Colonic mucosa (tissue), 4 donors: ENCODE results near the gene JAKMIP1. TPM values are rescaled to one million over a fixed set of nuclear protein-coding genes. Genes with fewer than 3 reads are reported as not detected.

Experiments used
- DNase-seq: peaks from one replicate; pipeline ENCODE4 v3.0.0-alpha.2; 2020
- H3K27ac ChIP-seq: fragments of 200-600 bp; one replicate; pipeline ENCODE4 v1.8.0; 2021
- H3K27me3 ChIP-seq: fragments of 200-600 bp; one replicate; pipeline ENCODE4 v1.8.0; 2021
- H3K36me3 ChIP-seq: fragments of 200-600 bp; one replicate; pipeline ENCODE4 v1.8.0; 2021
- H3K4me1 ChIP-seq: fragments of 200-600 bp; one replicate; pipeline ENCODE4 v1.8.0; 2021; ENCODE audit warnings: mild to moderate bottlenecking
- H3K4me3 ChIP-seq: fragments of 200-600 bp; one replicate; pipeline ENCODE4 v1.8.0; 2021
- H3K9ac ChIP-seq, 2 donors: one replicate each; pipeline ENCODE4 v1.7.0; 2013; ENCODE audit warnings: control low read depth in 2 of 2, low read depth in 2 of 2, low read length in 2 of 2
- H3K9me3 ChIP-seq: fragments of 200-600 bp; one replicate; pipeline ENCODE4 v1.8.0; 2021
- intact Hi-C: fragments of 100-400 bp; cut with DNase I; formaldehyde crosslinking; loops from one replicate; pipeline ENCODE4 v1.14.1; 2022
- total RNA-seq, 2 donors: library from RNA; stranded (reverse); fragmentation: NEBNext Ultra II Directional in 1 of 2; extraction: Animal tissue kit (Norgen Biotek cat#: 25700) in 1 of 2; gene quantifications; one replicate each; pipeline ENCODE4 v1.2.1, GENCODE V29; 2021
- TF ChIP-seq, protein P1 (sequence below): fragments of 200-600 bp; IDR thresholded peaks from one replicate; pipeline ENCODE4 v1.8.0; 2022; ENCODE audit warnings: antibody characterized with exemption, mild to moderate bottlenecking
- donor health status: healthy.
- donor health status: DM: no; HTN: no; CAD: no.
- donor health status: DM: no; HTN: no; CAD: no.

Gene JAKMIP1
- total RNA-seq, 2 donors from 2014 or later = 0.19 to 0.42 TPM

DNA sequence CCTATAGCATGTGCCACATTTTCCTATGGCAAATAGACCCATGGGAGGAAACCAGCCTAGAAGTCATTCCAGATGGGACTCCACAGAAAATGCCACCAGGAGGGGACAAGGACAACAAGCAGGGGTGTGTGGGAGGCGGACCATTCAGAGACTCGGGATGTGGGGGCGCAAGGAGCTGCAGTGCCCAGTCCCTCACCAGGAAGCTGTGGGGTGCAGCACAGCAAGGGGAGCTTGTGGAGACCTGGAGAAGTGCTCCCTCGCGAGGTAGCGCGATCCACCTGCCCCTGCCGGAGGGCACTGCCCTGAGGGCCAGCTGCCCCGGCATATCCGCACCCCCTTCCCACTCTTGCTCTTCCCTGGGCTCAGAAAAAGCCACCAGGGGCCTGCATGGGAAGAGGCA lies 136.7 kb downstream of the JAKMIP1 start:
- Histone ChIP-seq H3K9ac (no peak overlapping the region), H3K36me3 (no peaks in the 10 kb centered on the region), H3K27me3 (no peaks in the 10 kb centered on the region), H3K4me1 (no peaks in the 10 kb centered on the region), H3K9me3 (no peaks in the 10 kb centered on the region), H3K27ac (no peak overlapping the region), H3K4me3 (no peak overlapping the region)
- intact Hi-C loops = no loop called here
- TF ChIP-seq, protein P1, sequence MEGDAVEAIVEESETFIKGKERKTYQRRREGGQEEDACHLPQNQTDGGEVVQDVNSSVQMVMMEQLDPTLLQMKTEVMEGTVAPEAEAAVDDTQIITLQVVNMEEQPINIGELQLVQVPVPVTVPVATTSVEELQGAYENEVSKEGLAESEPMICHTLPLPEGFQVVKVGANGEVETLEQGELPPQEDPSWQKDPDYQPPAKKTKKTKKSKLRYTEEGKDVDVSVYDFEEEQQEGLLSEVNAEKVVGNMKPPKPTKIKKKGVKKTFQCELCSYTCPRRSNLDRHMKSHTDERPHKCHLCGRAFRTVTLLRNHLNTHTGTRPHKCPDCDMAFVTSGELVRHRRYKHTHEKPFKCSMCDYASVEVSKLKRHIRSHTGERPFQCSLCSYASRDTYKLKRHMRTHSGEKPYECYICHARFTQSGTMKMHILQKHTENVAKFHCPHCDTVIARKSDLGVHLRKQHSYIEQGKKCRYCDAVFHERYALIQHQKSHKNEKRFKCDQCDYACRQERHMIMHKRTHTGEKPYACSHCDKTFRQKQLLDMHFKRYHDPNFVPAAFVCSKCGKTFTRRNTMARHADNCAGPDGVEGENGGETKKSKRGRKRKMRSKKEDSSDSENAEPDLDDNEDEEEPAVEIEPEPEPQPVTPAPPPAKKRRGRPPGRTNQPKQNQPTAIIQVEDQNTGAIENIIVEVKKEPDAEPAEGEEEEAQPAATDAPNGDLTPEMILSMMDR = no peak
- no peak for DNase-seq

DNA sequence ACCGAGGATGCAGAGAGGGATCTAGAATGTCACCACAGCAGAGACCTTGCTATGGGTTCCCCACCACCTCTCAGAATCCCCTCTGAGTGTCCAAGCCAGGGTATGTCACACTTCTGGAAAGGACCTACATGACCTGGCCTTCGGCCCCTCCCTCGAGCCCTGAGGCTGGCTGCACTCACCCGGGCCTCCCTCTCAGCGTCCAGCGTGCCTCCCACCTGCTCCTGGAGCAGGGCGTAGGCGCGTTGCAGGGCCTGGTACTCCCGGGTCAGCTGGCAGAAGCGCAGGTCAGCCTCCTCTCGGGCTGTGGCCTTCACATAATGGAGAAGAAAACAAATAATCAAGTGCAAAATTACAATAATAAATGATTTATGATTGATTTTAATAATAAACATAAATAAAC lies 138.2 kb downstream of the JAKMIP1 start:
- no peak for DNase-seq
- Histone ChIP-seq H3K27me3 (no peaks in the 10 kb centered on the region), H3K27ac (no peak overlapping the region), H3K4me1 (no peaks in the 10 kb centered on the region), H3K4me3 (no peak overlapping the region), H3K9ac (no peak overlapping the region), H3K9me3 (no peaks in the 10 kb centered on the region), H3K36me3 (no peaks in the 10 kb centered on the region)
- TF ChIP-seq, protein P1 = no peak
- intact Hi-C loops = no loop called here

DNA sequence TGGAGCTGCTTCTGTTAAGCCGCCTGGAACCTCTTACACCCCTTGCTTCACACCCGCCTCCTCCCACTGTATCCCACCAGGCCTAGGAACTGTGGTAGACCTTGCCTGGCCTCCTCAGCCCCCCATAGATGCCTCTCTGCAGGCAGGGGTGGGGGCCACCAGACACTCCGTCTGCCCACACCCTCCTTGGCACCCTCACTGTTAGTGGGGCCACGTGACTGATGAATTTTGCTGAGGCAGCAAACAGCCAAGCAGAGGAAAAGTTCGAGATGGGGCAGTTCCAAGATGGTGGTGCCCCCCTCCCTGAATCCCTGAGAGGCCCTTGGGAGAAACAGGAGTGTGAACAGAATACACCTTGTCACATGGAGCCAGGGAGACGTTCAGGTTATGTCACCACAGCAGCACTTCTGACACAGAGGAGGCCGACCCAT lies 141.0 kb downstream of the JAKMIP1 start:
- H3K27me3 ChIP-seq = no peaks in the 10 kb centered on the region
- DNase-seq = no peak
- TF ChIP-seq, protein P1 = no peak
- intact Hi-C loops = no loop called here
- no peaks in the 10 kb centered on the region for H3K9me3 ChIP-seq
- H3K9ac ChIP-seq = no peak overlapping the region
- no peaks in the 10 kb centered on the region for H3K36me3 ChIP-seq
- H3K4me1 ChIP-seq = no peaks in the 10 kb centered on the region
- H3K27ac ChIP-seq = no peak overlapping the region
- H3K4me3 ChIP-seq = no peak overlapping the region

DNA sequence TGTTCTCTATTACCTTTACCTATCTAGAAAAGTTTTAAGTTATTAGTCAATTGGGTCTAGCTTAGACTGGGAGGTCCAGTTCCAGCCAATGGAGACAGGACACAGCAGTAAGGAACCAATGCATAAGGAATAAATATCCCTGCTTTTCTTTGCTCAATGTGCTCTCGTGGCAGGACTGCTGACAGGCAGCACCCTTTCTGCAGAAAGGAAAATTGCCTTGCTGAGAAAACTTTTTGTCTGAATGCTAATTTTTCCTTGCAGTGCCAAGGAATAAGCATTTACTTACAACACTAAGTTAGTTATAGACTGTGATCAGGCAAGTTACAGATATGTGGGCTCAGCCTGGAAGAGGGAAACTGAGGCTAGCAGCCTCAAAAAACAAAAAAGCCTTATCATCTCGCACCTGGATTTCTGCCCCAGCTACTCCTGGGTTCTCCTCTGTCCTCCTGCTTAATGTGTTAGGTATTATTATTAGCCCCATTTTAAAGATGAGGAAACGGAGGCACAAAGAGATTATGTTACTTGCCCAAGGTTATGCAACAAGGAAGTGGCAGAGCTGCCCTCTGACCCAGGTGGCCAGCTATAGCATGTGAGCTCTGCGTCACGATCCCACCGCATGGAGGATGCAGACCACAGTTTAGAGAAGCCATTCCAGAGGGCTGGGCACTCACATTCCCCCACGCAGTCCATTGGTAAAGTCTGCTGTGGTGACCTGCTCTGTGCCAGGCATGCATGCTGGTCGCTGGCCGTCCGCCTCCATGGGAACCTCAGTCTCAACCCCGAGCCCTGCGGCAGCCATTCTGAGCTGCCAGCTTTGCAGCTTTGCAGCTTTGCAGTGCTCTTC lies 141.6 kb downstream of the JAKMIP1 start:
- Histone ChIP-seq H3K9me3 (no peaks in the 10 kb centered on the region), H3K9ac (no peak overlapping the region), H3K27me3 (no peaks in the 10 kb centered on the region), H3K36me3 (no peaks in the 10 kb centered on the region), H3K27ac (no peak overlapping the region), H3K4me3 (no peak overlapping the region), H3K4me1 (no peaks in the 10 kb centered on the region)
- DNase-seq = no peak
- TF ChIP-seq, protein P1 = no peak
- intact Hi-C loops = no loop called here

DNA sequence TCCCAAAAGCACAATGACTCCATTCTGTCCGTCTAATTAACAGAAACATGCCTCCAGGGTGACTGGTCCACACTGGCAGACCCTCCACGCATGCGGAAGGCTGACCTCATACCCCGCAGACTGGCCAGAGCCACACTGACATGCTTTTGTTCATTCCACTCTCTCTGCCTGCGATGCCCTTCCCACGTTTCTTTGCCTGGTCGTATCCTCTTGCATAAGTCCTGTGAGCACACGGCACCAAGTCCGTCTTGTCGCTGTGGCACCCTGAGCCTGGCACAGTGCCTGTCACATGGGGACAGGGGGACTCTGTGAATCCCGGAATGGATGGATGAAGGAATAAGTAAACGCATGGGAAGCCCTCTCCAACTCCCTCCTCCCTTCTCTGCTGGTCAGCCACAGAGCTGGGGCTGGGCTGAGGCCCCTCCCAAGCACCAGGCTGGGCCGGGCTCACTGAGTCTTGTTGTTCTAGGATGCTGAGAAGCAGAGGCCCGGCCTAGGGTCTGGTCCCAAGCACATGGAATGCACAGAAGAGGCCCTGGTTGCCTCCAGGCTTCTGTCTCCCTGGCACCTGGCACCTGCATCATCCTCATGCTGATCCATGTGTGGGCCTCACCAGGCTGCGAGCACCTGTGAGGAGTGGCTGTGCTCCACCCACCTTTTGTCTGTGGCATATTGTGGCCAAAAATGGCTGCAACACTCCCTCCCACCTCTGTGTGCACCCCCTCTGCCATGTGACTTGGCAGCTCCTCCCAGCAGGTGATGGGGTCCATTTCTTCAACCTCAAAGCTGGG lies 143.2 kb downstream of the JAKMIP1 start:
- TF ChIP-seq, protein P1 = no peak
- no peak overlapping the region for H3K4me3 ChIP-seq
- no peak overlapping the region for H3K9ac ChIP-seq
- no peak for DNase-seq
- no peaks in the 10 kb centered on the region for H3K27me3 ChIP-seq
- H3K9me3 ChIP-seq = no peaks in the 10 kb centered on the region
- H3K36me3 ChIP-seq = no peaks in the 10 kb centered on the region
- no peak overlapping the region for H3K27ac ChIP-seq
- no peaks in the 10 kb centered on the region for H3K4me1 ChIP-seq
- intact Hi-C loops = no loop called here
